Cardiac fibroblast (primary cell): ENCODE measurements around the gene CAMK2N1.

Experiments
- DNase-seq, 2 donors: peaks; one replicate each; pipeline versions ENCODE4 v3.0.0 to v3.0.0-alpha.2; 2010; ENCODE audit warnings: low read depth in 2 of 2
- H3K4me3 ChIP-seq, 2 donors: replicated peaks in 1 of 2; 1 replicate in 1 of 2; 2 replicates in 1 of 2; pipeline ENCODE4 v1.5.1; 2011; ENCODE audit warnings: low read depth in 2 of 2, low read length in 2 of 2, mild to moderate bottlenecking in 2 of 2, moderate library complexity in 1 of 2
- CTCF ChIP-seq: IDR thresholded peaks from one replicate; pipeline ENCODE4 v1.5.1; 2011; ENCODE audit warnings: low read depth, mild to moderate bottlenecking, low read length, inconsistent platforms

Gene CAMK2N1

GRCh38 chr1:20485527-20486456, at the start of gene CAMK2N1:
CAMK2N1 (minus strand) TSS chr1:20486210; CDS start chr1:20485379, 831 bp downstream.
- H3K4me3 ChIP-seq, result peak within 1 kb of the TSS; percentile 80 to 94
- DNase-seq, result peak; percentile 67 to 82
- TF ChIP-seq CTCF, result no peak

- H3K4me3 ChIP-seq, result no peak overlapping the region
- DNase-seq, result no peak
- TF ChIP-seq CTCF, result no peak
These were observed 48.8 kb upstream of the CAMK2N1 start for GRCh38 chr1:20534659-20535417.

- no peak overlapping the region for H3K4me3 ChIP-seq
- no peak for DNase-seq
- TF ChIP-seq CTCF, result no peak
These were observed 47.6 kb upstream of the CAMK2N1 start for GRCh38 chr1:20533635-20534034.

GRCh38 chr1:20530901-20531300, 44.9 kb upstream of the CAMK2N1 start:
- no peak overlapping the region for H3K4me3 ChIP-seq
- no peak for DNase-seq
- no peak for TF ChIP-seq CTCF

- H3K4me3 ChIP-seq, result no peak overlapping the region
- no peak for TF ChIP-seq CTCF
- no peak for DNase-seq
These were observed 44.3 kb upstream of the CAMK2N1 start for GRCh38 chr1:20530306-20530705.

GRCh38 chr1:20528221-20528620, 42.2 kb upstream of the CAMK2N1 start:
- no peak for DNase-seq
- no peak overlapping the region for H3K4me3 ChIP-seq
- no peak for TF ChIP-seq CTCF
